Suprapubic skin (tissue), 4 donors: Measurements from ENCODE around the gene NCKAP5. TPM values are rescaled to one million over a fixed set of nuclear protein-coding genes. Genes with fewer than 3 reads are reported as not detected.

Experiments used
- DNase-seq, 2 donors: peaks; one replicate each; pipeline ENCODE4 v3.0.0-alpha.2; 2019; ENCODE audit warnings: low spot score in 2 of 2
- H3K27ac ChIP-seq: fragments of 200-600 bp; sonication (generic); one replicate; pipeline ENCODE4 v1.5.1; 2019
- H3K27me3 ChIP-seq: fragments of 200-600 bp; sonication (generic); one replicate; pipeline ENCODE4 v1.5.1; 2019
- H3K36me3 ChIP-seq: fragments of 200-600 bp; sonication (generic); one replicate; pipeline ENCODE4 v1.5.1; 2019
- H3K4me1 ChIP-seq: fragments of 200-600 bp; sonication (generic); one replicate; pipeline ENCODE4 v1.5.1; 2019
- H3K4me3 ChIP-seq: fragments of 200-600 bp; sonication (generic); one replicate; pipeline ENCODE4 v1.5.1; 2019; ENCODE audit warnings: mild to moderate bottlenecking
- H3K9me3 ChIP-seq: fragments of 200-600 bp; sonication (generic); one replicate; pipeline ENCODE4 v1.5.1; 2019
- EP300 ChIP-seq: sonication (generic); formaldehyde crosslinking; IDR thresholded peaks from one replicate; pipeline ENCODE4 v1.6.1; 2017; ENCODE audit warnings: antibody characterized with exemption
- POLR2A ChIP-seq, 2 donors: fragments of 450-650 bp; IDR thresholded peaks; one replicate each; pipeline ENCODE4 v1.6.1; 2017; ENCODE audit warnings: antibody characterized with exemption in 2 of 2, mild to moderate bottlenecking in 2 of 2, moderate library complexity in 2 of 2
- POLR2AphosphoS5 ChIP-seq, 3 donors: sonication (generic); formaldehyde crosslinking; IDR thresholded peaks; one replicate each; pipeline ENCODE4 v1.6.1; 2017; ENCODE audit warnings: antibody characterized with exemption in 3 of 3
- WGBS: methylation state at CpG from one replicate; pipeline ENCODE4 v1.1.5; 2018; 5-methylcytosine and 5-hydroxymethylcytosine counted together
- total RNA-seq, 4 donors: library from RNA; depleted of rRNA; stranded (reverse); fragments of >200 nt; gene quantifications; one replicate each; pipeline ENCODE4 v1.1.0, GENCODE V29; 2016
- TF ChIP-seq, protein P1 (sequence below), 2 donors: fragments of 200-600 bp in 1 of 2; fragments of 450-650 bp in 1 of 2; sonication (generic) in 1 of 2; IDR thresholded peaks; one replicate each; pipeline ENCODE4 v1.5.1; 2016 to 2019; ENCODE audit warnings: antibody characterized with exemption in 2 of 2, mild to moderate bottlenecking in 1 of 2, moderate library complexity in 1 of 2

The NCKAP5 gene
- total RNA-seq, 4 donors from 2014 or later = 2.8 to 6.4 (median 4.2) TPM

DNA sequence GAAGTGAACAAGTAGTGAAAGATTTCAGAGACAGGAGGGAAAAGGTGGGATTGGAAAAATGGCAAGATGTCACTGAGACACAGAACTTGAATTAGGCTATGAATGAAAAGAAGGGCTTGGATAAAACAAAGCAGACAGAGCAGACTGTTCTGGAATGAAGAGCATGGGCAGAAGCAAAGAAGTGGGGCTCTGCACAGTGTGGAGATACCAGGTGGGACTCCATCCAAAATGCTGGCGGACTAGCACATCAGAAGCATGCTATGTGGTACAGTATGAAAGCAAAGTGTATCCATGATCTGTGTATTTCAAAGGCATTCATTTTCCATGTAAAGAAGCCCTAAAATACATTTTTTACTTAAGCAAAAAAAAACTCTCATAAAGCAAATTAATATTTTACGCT lies 487.4 kb downstream of the NCKAP5 start:
- Histone ChIP-seq H3K27me3 (no peaks in the 10 kb centered on the region), H3K36me3 (no peaks in the 10 kb centered on the region), H3K4me3 (no peak overlapping the region), H3K9me3 (no peaks in the 10 kb centered on the region), H3K27ac (no peak overlapping the region), H3K4me1 (no peaks in the 10 kb centered on the region)
- no peak for DNase-seq
- TF ChIP-seq POLR2AphosphoS5 (IDR thresholded peaks at IDR 0.05) (no peak), POLR2A (IDR thresholded peaks at IDR 0.05) (no peak), EP300 (no peak)
- TF ChIP-seq, protein P1, sequence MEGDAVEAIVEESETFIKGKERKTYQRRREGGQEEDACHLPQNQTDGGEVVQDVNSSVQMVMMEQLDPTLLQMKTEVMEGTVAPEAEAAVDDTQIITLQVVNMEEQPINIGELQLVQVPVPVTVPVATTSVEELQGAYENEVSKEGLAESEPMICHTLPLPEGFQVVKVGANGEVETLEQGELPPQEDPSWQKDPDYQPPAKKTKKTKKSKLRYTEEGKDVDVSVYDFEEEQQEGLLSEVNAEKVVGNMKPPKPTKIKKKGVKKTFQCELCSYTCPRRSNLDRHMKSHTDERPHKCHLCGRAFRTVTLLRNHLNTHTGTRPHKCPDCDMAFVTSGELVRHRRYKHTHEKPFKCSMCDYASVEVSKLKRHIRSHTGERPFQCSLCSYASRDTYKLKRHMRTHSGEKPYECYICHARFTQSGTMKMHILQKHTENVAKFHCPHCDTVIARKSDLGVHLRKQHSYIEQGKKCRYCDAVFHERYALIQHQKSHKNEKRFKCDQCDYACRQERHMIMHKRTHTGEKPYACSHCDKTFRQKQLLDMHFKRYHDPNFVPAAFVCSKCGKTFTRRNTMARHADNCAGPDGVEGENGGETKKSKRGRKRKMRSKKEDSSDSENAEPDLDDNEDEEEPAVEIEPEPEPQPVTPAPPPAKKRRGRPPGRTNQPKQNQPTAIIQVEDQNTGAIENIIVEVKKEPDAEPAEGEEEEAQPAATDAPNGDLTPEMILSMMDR (IDR thresholded peaks at IDR 0.05) = no peak
- 91% methylated on average over 2 of the region's 2 CpGs for WGBS

DNA sequence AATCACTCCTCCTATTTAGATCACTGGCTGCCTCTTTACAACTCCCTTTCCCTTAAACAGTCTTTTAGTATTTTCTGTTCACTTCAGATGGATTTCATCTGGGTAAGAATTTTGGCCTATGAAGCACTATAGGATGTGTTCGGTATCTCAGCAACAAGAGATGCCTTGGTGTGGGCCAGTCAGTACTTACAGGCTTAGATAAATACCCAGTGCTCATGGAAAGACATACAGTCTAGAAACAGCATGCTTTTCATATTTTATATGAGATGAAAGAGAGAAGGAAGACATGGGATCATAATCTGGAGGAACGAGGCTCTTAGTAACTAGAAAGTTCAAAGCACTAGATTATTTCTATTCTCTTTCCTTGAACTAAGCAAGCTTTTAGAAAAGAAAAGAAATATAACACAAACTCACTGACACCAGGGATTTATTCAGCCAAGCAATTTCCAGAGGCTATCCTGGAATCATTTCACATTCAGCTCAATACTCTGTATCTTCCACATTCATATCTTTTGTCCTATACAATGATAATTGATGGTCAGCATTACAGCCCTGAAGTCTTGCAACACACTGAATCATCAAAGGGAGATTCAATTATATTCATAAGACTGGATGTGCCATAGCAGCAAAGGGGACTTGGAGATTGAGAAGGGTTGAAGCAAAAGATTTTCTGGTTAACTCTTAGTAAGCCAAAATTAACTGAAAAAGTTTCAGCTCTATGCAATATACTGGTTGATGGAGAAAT lies 489.4 kb downstream of the NCKAP5 start:
- Histone ChIP-seq H3K9me3 (no peaks in the 10 kb centered on the region), H3K4me3 (no peak overlapping the region), H3K4me1 (no peaks in the 10 kb centered on the region), H3K27ac (no peak overlapping the region), H3K36me3 (no peaks in the 10 kb centered on the region), H3K27me3 (no peaks in the 10 kb centered on the region)
- DNase-seq = no peak
- 93% methylated on average over 2 of the region's 2 CpGs for WGBS
- TF ChIP-seq POLR2A (IDR thresholded peaks at IDR 0.05) (no peak), EP300 (no peak)

DNA sequence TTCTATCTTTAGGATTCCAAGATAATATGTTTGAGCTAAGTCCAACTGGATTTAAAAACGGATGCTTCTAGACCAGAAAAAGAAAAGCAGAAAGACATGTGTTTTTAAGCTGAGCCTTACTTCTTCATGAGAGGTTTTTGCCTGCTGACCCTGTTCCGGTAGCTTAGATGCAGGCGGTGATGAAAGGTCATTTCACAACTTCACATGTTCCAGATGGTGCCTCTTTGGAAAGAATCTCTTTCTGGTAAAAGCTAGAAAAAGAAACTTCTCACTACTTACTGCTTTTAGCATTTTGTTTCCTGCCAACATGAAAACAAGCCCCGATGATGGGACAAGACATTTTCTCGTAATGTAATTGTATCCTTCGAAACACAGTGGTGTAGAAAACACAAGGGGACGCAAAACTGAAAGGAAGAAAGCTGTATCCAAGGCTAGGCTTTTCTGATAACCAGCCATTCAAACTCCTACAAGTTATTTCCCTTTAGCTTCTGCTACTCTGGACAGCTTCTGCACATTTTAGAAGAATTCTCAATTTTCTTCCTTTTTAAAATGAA lies 490.9 kb downstream of the NCKAP5 start:
- H3K27ac ChIP-seq = no peak overlapping the region
- TF ChIP-seq POLR2AphosphoS5 (IDR thresholded peaks at IDR 0.05) = no peak
- TF ChIP-seq, protein P1 (IDR thresholded peaks at IDR 0.05) = no peak
- TF ChIP-seq POLR2A (IDR thresholded peaks at IDR 0.05) = no peak
- no peak for DNase-seq
- H3K36me3 ChIP-seq = no peaks in the 10 kb centered on the region
- H3K9me3 ChIP-seq = no peaks in the 10 kb centered on the region
- H3K4me1 ChIP-seq = no peaks in the 10 kb centered on the region
- no peaks in the 10 kb centered on the region for H3K27me3 ChIP-seq
- 71% methylated on average over 7 of the region's 7 CpGs for WGBS
- H3K4me3 ChIP-seq = no peak overlapping the region

DNA sequence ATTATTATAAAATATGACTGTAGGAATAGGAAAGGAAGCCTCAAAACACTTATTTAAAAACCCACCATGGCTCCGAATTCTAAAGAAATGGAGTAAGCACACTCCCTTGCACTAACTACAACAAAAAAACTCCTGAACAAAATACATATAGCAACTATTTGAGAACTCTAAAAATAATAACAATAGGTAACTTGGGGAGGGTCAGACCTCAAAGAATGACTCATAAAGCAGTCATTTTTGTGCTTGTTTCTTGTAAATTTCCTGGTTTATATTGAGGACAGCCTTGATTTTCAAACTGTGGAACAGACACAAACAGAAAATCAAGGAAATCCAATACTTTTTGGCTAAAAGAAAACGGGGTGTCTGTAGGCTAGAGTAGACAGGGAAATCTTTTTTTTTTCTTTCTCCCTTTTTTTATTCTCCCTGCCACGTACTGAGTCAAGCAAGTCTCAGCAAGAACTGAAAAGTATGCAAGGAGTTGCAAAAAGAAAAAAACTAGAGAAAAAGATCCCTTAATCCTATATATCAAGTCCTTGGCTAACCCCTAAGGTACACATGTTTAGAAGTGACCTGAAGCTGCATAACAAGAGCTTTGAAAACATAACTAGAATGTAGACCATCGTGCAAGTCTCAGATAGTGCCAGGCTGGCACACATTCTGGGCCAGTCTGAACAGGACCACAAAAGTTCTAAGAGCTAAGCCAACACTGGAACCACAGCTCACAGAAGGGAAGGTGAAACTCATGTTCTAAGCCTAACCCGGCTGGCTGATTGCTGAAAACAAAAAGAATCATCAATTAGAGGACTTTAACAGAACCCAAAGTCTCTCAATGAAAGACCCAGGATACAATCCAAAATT lies 495.2 kb downstream of the NCKAP5 start:
- no peak for DNase-seq

DNA sequence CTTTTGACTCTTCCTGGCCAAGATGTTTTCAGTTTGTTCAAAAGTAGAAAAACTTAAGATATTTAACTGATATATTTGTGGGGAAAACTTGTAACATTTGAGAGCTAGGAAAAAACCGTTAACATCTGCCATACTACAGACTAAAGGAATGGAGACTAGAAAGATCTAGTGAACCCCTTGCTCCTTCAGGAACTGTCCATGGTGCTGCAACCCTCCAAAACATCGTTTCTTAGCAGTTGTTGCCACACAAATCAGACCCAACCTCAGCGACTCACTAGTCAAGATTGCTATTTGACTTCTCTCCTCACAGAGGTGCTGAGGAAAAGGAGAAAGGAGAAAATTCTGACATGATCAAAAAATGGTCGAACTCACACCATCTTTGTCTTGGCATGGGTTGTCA lies 504.5 kb downstream of the NCKAP5 start:
- DNase-seq = no peak

More for the DNA sequence above, 495.2 kb downstream of the NCKAP5 start:
- no peak overlapping the region for H3K4me3 ChIP-seq
- no peak overlapping the region for H3K27ac ChIP-seq
- TF ChIP-seq POLR2A (IDR thresholded peaks at IDR 0.05) = no peak
- TF ChIP-seq EP300 = no peak
- TF ChIP-seq, protein P1 (IDR thresholded peaks at IDR 0.05) = no peak
- no peak for TF ChIP-seq POLR2AphosphoS5 (IDR thresholded peaks at IDR 0.05)
- WGBS = 53% methylated on average over 5 of the region's 5 CpGs
- H3K4me1 ChIP-seq = no peaks in the 10 kb centered on the region
- H3K36me3 ChIP-seq = no peaks in the 10 kb centered on the region
- no peaks in the 10 kb centered on the region for H3K9me3 ChIP-seq
- H3K27me3 ChIP-seq = no peaks in the 10 kb centered on the region

More for the DNA sequence above, 504.5 kb downstream of the NCKAP5 start:
- Histone ChIP-seq H3K9me3 (no peaks in the 10 kb centered on the region), H3K4me1 (no peaks in the 10 kb centered on the region), H3K36me3 (no peaks in the 10 kb centered on the region), H3K27me3 (no peaks in the 10 kb centered on the region), H3K27ac (no peak overlapping the region), H3K4me3 (no peak overlapping the region)
- 34% methylated on average over 4 of the region's 4 CpGs for WGBS
- TF ChIP-seq POLR2AphosphoS5 (IDR thresholded peaks at IDR 0.05) = no peak
- TF ChIP-seq POLR2A (IDR thresholded peaks at IDR 0.05) = no peak
- no peak for TF ChIP-seq EP300
- TF ChIP-seq, protein P1 (IDR thresholded peaks at IDR 0.05) = no peak
